Measurements from ENCODE around the gene C1R.

C1R gene

DNA sequence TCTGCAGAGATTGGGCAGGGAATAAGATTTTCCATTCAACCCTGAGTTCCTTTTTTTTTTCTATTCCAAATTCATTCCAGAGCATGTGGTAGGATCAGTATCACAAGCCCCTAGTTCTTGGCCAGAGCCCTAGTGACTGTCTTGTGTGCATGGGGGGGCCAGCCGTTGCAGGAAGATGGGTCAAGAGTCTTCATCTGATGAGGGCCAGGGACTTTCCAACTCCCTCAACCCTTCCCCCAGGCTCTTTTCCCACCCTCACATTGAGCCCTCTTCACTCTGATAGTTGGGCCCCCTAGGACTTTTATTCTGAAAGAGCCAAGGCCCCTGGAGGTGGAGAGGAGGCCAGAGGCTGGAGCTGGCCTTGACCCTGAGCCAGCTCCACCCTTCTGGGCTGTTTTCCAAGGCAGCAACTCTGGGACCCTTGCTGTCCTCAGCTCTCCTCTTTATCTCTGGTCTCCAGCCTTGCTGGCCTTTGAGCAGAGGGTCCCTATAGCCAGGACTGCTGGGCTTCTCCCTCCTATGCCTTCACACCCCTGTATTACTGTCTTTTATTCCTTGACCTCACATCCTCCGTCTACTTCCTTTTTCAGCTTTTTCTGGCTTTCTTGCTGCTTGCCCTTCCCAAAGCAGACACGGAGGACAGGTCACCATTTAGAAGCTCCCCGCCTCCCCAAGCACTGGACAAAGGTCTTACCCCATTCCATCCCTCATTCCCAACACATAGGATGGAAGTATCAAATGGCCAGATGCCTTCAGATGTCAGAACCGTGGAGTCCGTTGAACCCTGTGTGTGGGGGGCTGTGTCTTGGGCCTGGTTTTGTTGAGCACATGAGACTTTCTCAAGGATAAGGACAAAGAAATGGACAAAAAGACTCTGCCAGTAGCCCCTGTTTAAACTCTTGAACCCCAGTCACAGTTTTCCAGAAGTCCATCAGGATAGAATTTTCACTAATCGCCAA, 30.8 kb upstream of the C1R start:
- H3K4me1 ChIP-seq (ENCODE audit: control insufficient read depth in 1 of 2, insufficient read depth in 1 of 2, low read depth in 1 of 2, low read length in 1 of 2), result no peaks in the 10 kb centered on the region
- no peaks in the 10 kb centered on the region for H3K9me3 ChIP-seq
- no peak overlapping the region for H3K27ac ChIP-seq
- TF ChIP-seq, protein P1, sequence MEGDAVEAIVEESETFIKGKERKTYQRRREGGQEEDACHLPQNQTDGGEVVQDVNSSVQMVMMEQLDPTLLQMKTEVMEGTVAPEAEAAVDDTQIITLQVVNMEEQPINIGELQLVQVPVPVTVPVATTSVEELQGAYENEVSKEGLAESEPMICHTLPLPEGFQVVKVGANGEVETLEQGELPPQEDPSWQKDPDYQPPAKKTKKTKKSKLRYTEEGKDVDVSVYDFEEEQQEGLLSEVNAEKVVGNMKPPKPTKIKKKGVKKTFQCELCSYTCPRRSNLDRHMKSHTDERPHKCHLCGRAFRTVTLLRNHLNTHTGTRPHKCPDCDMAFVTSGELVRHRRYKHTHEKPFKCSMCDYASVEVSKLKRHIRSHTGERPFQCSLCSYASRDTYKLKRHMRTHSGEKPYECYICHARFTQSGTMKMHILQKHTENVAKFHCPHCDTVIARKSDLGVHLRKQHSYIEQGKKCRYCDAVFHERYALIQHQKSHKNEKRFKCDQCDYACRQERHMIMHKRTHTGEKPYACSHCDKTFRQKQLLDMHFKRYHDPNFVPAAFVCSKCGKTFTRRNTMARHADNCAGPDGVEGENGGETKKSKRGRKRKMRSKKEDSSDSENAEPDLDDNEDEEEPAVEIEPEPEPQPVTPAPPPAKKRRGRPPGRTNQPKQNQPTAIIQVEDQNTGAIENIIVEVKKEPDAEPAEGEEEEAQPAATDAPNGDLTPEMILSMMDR (IDR thresholded peaks at IDR 0.05), result no peak
- H3K4me3 ChIP-seq (ENCODE audit: low read depth in 1 of 2, low read length in 1 of 2), result no peak overlapping the region
- H3K36me3 ChIP-seq, result peaks cover 23% of the 10 kb centered on the region
- peaks cover 15% of the 10 kb centered on the region for H3K27me3 ChIP-seq

DNA sequence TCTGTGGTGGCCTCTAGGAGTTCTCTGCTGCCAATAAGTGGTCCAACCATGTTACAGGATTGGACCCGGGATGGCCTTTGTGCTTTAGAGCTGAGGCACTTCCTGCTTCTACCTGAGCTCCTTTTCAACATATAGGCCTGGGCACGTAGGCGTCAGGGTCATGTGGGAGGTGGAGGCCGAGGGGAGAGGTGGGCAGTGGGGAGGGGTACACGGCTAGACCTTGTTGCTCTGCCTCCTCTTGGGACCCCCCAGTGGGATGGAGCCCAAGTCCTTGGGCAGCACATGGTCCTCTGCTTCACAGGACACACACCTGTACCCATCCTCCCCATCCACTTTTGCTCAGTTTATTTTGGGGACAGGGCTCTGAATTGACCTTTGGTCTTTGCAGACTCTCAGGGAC, 29.1 kb upstream of the C1R start:
- peaks cover 41% of the 10 kb centered on the region for H3K36me3 ChIP-seq
- H3K27ac ChIP-seq, result no peak overlapping the region
- H3K9me3 ChIP-seq, result no peaks in the 10 kb centered on the region
- TF ChIP-seq, protein P1 (IDR thresholded peaks at IDR 0.05), result no peak
- no peaks in the 10 kb centered on the region for H3K4me1 ChIP-seq (ENCODE audit: control insufficient read depth in 1 of 2, insufficient read depth in 1 of 2, low read depth in 1 of 2, low read length in 1 of 2)
- peaks cover 11% of the 10 kb centered on the region for H3K27me3 ChIP-seq
- no peak overlapping the region for H3K4me3 ChIP-seq (ENCODE audit: low read depth in 1 of 2, low read length in 1 of 2)

DNA sequence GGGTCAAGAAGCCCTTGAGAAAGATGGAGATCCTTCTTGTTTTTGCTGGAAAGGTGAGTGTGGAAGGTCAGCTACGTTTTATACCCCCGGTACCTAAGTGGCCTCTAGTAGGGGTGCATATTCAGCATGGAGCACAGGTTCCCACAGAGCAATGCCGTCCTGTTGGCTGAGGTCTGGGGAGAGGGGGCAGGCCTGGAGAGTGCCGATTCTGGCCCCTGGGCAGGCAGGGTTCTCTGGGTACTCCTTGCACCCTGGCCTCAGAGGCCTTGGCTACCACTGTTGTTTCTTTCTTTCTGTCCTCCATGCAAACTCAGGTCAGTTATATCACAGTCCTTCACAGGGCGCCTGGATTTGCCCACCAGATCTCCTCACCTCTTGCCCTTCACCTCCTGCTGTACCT, 27.9 kb upstream of the C1R start:
- Histone ChIP-seq H3K4me3 (ENCODE audit: low read depth in 1 of 2, low read length in 1 of 2) (no peak overlapping the region), H3K27ac (no peak overlapping the region), H3K36me3 (peaks cover 52% of the 10 kb centered on the region), H3K4me1 (ENCODE audit: control insufficient read depth in 1 of 2, insufficient read depth in 1 of 2, low read depth in 1 of 2, low read length in 1 of 2) (no peaks in the 10 kb centered on the region), H3K9me3 (no peaks in the 10 kb centered on the region), H3K27me3 (peaks cover 11% of the 10 kb centered on the region)
- TF ChIP-seq, protein P1 (IDR thresholded peaks at IDR 0.05), result no peak

DNA sequence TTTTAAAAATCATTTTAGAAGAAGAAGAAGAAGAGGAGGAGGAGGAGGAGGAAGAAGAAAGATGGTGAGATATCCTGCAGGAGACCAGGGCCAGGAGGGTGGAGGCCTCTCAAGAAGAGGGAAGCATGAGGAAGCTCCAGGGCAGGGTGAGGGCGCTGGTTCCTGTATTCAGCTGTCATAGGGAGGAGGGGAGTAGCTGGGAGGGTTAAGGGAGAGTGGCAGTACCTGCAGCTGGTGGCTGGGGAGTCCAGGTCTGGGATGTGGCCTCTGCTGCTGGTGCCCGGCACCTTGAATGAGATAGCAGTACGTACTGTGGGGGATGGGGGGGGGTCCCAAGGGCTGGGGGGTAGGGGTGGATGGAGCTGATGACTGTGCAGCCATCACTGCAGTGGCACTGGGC, 26.6 kb upstream of the C1R start:
- H3K4me3 ChIP-seq (ENCODE audit: low read depth in 1 of 2, low read length in 1 of 2), result no peak overlapping the region
- H3K27ac ChIP-seq, result no peak overlapping the region
- peaks cover 4% of the 10 kb centered on the region for H3K27me3 ChIP-seq
- peaks cover 63% of the 10 kb centered on the region for H3K36me3 ChIP-seq
- no peaks in the 10 kb centered on the region for H3K4me1 ChIP-seq (ENCODE audit: control insufficient read depth in 1 of 2, insufficient read depth in 1 of 2, low read depth in 1 of 2, low read length in 1 of 2)
- TF ChIP-seq, protein P1 (IDR thresholded peaks at IDR 0.05), result no peak
- H3K9me3 ChIP-seq, result no peaks in the 10 kb centered on the region

DNA sequence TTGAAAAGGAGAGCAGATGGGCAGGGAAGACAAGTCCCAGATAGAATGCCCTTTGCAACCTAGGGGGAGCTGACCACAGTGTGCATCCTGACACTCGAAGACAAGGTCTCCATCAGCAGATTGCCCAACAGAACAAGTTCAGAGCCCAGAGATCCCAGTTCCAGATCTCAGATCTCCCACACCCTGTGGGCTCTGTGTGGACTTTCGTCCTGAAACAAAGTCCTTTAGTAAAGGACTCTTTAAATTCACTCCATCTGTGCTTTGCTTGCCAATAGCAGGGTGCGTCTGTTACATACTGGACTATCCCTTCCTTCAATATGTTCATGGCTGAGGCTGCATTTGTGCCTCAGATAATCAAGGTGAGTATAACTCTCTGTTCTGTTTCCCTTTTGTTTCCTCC, 25.4 kb upstream of the C1R start:
- no peak overlapping the region for H3K27ac ChIP-seq
- H3K36me3 ChIP-seq, result peaks cover 63% of the 10 kb centered on the region
- no peak overlapping the region for H3K4me3 ChIP-seq (ENCODE audit: low read depth in 1 of 2, low read length in 1 of 2)
- H3K9me3 ChIP-seq, result no peaks in the 10 kb centered on the region
- peaks cover 8 to 9% of the 10 kb centered on the region in 2 experiments for H3K4me1 ChIP-seq (ENCODE audit: control insufficient read depth in 1 of 2, insufficient read depth in 1 of 2, low read depth in 1 of 2, low read length in 1 of 2)
- TF ChIP-seq, protein P1 (IDR thresholded peaks at IDR 0.05), result no peak
- H3K27me3 ChIP-seq, result no peaks in the 10 kb centered on the region

Data from neutrophil (primary cell).